ENCODE data around the gene VAV3.

Gene VAV3

DNA sequence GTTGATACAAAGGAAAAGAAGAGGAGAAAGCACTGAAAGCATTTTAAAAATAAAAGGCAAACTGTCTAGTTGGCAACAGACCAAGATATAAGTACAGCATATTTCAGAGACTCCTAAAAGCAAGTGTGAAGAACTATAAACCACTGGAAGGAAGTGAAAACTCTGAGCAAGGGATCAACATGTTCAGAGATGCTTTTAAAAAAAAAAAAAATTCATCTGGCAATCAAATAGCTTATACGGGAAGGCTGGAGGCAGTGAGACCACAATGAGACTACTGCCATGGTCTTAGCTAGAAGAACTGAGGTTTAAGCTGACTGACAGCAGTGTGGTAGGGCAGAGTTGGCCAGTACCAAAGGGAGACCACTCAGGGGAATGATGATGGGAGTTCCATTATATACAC lies 124.3 kb downstream of the VAV3 start:
- TF ChIP-seq, protein P1, sequence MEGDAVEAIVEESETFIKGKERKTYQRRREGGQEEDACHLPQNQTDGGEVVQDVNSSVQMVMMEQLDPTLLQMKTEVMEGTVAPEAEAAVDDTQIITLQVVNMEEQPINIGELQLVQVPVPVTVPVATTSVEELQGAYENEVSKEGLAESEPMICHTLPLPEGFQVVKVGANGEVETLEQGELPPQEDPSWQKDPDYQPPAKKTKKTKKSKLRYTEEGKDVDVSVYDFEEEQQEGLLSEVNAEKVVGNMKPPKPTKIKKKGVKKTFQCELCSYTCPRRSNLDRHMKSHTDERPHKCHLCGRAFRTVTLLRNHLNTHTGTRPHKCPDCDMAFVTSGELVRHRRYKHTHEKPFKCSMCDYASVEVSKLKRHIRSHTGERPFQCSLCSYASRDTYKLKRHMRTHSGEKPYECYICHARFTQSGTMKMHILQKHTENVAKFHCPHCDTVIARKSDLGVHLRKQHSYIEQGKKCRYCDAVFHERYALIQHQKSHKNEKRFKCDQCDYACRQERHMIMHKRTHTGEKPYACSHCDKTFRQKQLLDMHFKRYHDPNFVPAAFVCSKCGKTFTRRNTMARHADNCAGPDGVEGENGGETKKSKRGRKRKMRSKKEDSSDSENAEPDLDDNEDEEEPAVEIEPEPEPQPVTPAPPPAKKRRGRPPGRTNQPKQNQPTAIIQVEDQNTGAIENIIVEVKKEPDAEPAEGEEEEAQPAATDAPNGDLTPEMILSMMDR (IDR thresholded peaks at IDR 0.05; ENCODE audit: insufficient read depth, low read depth, low read length, missing control alignments): no peak
- DNase-seq (ENCODE audit: low read depth): no peak
- no peak overlapping the region for H3K4me3 ChIP-seq (ENCODE audit: low read length)

DNA sequence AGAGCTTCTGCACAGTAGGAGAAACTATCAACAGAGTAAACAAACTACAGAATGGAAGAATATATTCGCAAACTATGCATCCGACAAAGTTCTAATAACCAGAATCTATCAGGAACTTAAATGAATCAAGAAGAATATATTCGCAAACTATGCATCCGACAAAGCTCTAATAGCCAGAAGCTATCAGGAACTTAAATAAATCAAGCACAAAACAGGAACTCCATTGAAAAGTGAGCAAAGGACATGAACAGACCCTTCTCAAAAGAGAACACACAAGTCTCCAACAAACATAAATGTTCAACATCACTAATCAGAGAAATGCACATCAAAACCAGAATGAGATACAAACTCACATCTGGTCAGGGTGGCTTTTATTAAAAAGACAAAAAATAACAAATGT lies 126.9 kb downstream of the VAV3 start:
- DNase-seq (ENCODE audit: low read depth): no peak
- no peak overlapping the region for H3K4me3 ChIP-seq (ENCODE audit: low read length)
- TF ChIP-seq, protein P1 (IDR thresholded peaks at IDR 0.05; ENCODE audit: insufficient read depth, low read depth, low read length, missing control alignments): no peak

DNA sequence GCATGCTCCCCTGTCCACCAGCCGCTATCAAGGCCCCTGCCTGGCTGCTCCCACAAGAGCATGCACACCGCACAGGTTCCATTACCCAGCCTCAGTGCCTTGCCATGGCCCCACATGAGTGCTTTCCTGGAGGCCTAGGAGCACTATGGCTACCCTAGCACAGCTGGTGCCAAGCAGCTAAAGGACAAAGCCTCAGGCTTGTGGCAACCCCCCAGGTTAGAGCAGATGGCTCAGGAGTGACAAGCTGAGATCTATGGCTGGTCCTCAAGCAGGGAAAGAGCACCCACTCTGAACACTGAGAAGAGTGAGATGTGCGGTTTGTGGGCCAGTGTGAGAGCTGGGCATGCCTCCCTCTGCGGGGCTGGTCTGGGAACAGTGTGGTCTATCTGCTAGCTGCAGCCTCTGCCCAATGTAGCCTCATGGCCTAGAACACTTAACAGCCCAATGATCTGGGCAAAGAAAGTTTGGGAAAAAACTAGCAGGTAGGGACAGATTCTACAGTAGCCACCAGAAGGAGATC lies 129.8 kb downstream of the VAV3 start:
- TF ChIP-seq, protein P1 (IDR thresholded peaks at IDR 0.05; ENCODE audit: insufficient read depth, low read depth, low read length, missing control alignments): no peak
- no peak overlapping the region for H3K4me3 ChIP-seq (ENCODE audit: low read length)
- DNase-seq (ENCODE audit: low read depth): no peak

DNA sequence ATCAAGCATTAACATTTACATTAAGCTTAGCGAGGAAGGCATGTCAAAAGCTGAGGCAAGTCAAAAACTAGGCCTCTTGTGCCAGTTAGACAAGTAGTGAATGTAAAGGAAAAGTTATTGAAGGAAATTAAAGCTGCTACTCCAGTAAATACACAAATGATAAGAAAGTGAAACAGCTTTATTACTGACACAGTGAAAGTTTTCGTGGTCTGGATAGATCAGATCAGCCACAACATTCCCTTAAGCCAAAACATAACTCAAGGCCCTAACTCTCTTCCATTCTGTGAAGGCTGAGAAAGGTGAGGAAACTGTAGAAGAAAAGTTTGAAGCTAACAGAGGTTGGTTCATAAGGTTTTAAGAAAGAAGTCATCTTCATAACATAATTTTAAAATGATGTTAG lies 131.9 kb downstream of the VAV3 start:
- TF ChIP-seq, protein P1 (IDR thresholded peaks at IDR 0.05; ENCODE audit: insufficient read depth, low read depth, low read length, missing control alignments): no peak
- no peak for DNase-seq (ENCODE audit: low read depth)
- no peak overlapping the region for H3K4me3 ChIP-seq (ENCODE audit: low read length)

DNA sequence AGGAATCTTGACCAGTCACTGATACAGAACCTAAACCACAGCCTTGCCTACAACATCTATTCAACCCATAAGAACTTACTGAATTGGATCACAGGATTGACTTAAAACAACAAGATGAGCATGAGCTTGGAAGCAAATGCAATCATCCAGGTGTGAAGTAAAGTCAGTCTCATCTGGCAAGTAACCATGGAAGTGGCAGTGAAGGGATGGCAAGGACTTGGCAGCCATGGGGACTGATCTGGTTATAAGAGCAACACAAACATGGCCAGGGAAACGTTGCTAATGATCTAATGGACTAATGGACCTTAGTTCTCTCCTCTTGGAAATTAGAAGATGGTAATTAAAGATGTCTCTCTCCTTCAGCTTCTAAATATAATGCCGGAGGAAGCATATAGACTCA lies 133.1 kb downstream of the VAV3 start:
- DNase-seq (ENCODE audit: low read depth): no peak
- no peak overlapping the region for H3K4me3 ChIP-seq (ENCODE audit: low read length)

DNA sequence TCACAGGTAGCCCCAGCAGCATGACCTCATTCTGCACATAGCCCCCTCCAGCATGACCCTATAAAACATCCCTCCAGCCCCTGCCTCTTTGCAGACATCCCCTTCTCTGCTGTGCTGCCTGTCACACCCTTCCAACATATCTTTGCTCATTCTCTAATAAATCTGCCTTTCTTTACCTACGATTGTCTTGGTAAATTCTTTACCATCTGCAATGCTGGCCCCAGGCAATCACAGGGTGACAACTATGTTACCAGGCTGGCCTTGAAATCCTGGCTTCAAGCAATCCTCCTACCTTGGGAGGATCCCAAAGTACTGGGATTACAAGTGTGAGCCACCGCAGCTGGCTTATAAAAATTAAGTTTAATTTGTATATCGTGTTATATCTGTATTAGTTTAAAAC lies 134.5 kb downstream of the VAV3 start:
- TF ChIP-seq, protein P1 (IDR thresholded peaks at IDR 0.05; ENCODE audit: insufficient read depth, low read depth, low read length, missing control alignments): no peak
- no peak overlapping the region for H3K4me3 ChIP-seq (ENCODE audit: low read length)
- DNase-seq (ENCODE audit: low read depth): no peak

More for the DNA sequence above, 133.1 kb downstream of the VAV3 start:
- TF ChIP-seq, protein P1 (IDR thresholded peaks at IDR 0.05; ENCODE audit: insufficient read depth, low read depth, low read length, missing control alignments): no peak

DNA sequence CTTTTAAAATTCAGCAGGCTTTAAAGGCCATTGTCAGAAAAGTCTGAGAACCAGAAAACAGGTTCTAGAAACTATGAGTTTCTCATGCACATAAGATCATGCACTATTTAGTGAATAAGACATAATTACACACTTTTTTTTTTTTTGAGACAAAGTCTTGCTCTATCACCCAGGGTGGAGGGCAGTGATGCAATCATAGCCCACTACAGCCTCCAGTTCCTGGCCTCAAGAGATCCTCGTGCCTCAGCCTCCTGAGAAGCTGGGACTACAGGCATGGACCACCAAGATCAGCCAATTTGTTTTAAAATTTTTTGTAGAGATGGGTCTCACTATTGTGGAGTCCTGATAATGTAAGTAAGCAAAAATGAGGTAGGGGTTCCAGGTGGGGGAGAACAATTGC lies 134.9 kb downstream of the VAV3 start:
- TF ChIP-seq, protein P1 (IDR thresholded peaks at IDR 0.05; ENCODE audit: insufficient read depth, low read depth, low read length, missing control alignments): no peak
- DNase-seq (ENCODE audit: low read depth): no peak
- H3K4me3 ChIP-seq (ENCODE audit: low read length): no peak overlapping the region

Data from epithelial cell of esophagus (primary cell).